CD4-positive, alpha-beta T cell treated with Interleukin-2 at 100 ng/mL for 4 hours (primary cell): ENCODE results near the gene VPS50.
"Not testable (repeated sequence)": the region's sequence is repeated elsewhere in the genome, so short reads cannot be mapped to it uniquely, and the experiment has no call there.

Source experiments
- DNase-seq: peaks from one replicate; pipeline ENCODE4 v3.0.0-alpha.2; 2020; ENCODE audit warnings: low spot score

Gene VPS50

DNA sequence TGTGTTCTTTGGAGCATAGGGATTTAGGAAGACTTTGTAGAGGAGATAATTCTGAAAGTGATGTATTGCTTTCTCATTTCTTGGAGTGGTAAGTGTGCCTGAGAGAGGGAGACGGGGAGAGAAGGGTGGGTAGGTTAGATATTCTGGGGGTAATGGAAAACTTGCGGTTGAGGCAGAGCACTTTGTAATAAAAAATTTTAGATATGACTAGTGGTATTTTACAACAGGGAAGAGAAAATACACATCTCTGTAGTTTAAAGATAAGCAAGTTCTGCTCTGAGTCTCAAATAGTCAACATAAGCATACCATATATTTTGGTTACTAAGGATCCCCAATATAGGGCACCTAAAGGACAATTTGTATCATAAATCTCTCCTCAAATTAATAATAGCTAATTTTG is 6.6 kb downstream of the VPS50 start:
- DNase-seq: no peak

DNA sequence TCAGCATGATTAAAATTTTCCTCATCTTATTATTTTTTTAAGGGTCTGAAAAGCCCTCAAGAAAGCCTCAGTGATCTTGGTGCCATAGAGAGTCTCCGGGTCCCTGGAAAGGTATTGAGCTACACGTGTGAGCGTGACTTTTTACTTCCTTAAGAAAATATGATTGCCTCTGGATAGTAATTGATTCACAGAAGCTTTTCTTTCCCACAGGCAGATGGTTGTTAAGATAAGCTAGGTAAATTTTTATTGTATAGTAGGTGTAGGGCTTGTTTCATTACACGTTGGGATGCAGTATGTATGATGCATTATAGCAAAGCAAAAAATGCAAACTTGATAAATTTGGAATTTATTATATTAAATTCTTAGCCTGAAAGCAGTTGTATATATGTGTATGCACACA is 7.7 kb downstream of the VPS50 start:
- DNase-seq: no peak

DNA sequence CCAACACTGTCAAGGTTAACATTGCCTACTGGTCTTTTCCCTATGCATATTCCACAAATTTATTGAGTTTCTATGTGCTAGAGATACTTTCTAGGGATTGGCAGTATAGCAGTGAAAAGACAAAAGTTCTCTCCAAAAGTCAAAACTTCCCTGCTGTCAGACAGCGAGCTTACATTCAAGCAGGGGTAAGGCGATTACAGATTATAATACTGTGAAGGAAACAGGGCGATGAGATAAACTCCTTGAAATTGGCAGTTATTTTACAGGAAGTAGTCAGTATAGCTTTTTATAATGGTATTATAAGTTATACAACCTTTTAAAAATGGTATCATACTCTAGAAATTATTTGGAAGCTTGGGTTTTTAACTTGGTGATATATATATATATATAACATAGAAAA is 9.9 kb downstream of the VPS50 start:
- DNase-seq: no peak

DNA sequence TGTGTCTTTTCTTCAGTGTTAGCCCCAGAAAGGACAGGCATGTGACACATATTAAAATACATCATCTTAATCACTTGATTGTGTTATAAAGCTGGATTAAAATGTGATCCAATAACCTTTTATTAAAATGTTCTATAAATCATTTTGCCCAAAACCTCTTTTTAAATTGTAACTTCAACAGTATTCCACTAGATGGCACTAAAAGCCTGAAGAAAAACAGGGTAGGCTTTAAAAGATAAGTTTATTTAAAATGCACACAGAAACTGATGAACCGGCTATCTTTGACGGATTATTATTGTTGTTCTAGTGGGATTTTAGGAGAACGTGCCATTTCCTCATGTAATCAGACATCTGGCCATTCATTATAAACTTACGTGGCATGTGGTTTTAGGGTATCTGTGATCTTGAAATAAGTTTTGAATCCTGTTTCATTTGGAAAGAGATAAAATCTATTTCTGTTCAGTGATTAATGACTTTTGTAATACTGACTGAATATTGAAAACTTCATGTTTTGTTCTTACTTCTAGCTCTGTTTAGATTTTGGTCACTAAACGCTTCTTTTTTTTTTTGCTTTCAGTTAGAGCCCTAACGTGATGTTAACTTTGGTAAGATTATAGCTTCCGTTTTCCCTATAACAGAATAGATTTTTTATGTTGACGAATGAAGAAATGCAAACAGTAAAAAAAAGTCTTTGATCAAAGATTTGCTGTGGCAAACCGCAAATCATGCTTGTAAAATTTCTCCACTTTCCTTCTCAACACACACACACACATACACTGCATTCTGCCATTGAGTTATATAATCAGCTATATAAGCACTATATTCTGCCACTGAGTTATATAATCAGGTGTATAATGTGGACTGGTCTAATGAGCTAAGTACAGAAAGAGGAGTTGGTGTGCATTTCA is 13.6 kb downstream of the VPS50 start:
- DNase-seq: peak; percentile 54

DNA sequence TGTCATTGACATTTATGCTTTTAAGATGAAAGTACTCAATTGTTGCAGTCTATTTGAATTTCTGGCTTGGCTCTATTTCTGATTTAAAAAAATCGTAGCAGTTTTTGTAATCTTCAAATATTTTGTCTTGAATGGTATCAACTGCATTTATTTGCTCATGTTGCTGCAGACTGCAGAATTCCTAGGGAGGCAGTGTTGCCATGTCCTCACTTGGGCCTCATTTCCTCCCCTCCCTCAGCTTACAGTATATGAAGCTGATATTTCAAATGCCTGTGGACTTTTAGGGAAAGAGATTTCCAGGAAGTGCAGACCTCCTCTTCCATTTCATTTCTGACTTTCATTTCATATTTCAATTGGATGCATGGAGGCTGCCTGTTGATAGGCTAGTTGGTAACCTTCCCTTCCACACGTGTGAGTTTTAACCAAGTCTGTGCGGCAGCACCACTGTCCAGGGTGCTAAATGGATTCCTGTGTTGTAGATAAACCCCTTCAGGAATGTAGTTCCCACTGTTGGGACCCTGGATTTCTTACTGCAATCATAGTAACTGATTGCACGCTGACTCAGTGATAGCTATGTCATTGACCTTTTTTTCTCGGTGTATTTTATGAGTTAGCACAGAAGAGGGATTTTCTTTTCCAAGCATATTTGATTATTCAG is 17.5 kb downstream of the VPS50 start:
- no peak for DNase-seq

DNA sequence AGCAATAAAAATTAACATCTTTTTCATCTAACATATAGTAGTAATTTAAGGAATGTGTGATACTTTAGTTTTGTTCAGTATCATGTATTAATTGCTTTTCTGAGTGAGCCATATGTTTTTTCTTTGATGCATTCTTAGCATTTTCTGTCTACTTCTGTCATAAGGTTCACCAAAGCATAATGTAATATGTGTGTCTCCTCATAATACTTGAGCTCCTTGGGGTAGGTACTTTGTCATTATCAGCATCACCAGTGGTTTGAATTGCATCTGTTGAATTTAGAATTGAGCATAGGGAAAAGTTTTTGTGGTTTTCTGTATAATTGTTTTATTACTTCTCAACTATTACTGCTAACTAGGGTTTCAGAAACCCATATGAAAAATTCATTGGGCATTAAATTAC is 26.5 kb downstream of the VPS50 start:
- no peak for DNase-seq

DNA sequence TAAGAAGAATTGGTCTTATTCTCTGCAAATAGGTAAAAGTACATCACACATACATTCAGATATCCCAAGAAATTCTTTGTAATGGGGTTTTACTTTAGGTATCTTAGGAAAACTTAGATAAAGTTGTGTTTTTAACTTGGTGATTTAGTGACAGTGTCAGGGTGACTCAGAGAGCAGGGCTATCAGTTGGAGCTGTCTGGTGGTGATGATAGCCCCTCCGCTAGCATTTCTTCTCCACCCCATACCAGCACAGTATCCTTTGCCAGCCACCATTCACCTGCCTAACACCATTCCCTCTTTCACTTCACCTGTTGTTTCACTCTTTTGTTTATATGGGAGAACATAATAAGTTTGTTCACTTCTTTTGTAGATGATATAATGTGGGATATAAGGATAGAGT is 30.4 kb downstream of the VPS50 start:
- no peak for DNase-seq

DNA sequence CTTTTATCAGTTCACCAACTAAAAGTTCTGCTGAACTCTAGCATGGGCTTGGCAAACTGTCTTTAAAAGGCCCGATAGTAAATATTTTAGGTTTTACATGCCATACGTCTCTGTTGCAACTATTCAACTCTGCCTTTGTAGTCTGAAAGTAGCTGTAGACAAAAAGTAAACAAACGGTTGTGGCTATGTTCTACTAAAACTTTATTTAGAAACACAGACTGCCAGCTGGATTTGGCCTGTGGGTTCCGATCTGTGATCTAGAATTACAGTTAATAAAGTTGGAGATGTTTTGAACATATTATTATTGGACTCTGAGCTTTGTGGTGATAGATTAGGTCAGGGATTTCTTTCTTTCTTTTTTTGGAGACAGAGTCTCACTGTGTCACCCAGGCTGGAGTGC is 33.1 kb downstream of the VPS50 start:
- no peak for DNase-seq

DNA sequence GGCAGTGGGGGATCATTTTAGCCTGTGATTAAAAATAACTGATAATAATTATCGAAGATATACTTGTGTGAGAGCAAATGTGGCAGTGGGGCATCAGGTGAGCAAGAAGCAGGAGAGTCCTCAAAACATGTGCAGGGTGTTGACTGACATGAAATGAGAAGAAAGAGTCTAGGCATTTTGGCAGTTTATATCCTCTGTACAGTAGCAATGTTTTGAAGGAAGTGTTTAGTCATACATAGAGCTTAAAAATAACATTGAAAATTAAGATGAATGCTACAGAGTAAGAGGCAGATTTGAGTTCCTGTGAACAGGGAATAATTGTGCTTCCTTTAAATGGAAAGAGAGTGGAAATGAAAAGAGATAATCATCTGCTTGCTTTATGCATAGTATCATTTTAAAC is 47.4 kb downstream of the VPS50 start:
- DNase-seq: no peak

DNA sequence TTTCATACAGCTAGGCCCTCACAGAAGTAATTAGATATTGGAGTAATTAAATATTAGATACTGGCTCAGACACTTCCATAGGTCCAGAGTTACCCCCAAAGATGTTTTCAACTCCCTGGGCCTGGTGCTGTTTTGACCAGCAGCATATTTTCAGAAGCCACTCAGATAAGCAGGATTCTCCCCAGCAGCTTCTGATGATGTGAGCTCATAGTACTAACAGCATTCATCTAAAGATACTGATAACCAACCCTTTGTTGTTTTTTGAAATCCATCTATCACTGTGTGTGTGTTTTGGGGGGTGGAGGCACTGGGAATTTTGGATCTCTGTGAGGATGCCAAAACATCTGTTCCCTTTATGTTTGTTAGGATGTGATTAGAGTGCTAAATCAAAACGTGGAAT is 52.7 kb downstream of the VPS50 start:
- DNase-seq: no peak

DNA sequence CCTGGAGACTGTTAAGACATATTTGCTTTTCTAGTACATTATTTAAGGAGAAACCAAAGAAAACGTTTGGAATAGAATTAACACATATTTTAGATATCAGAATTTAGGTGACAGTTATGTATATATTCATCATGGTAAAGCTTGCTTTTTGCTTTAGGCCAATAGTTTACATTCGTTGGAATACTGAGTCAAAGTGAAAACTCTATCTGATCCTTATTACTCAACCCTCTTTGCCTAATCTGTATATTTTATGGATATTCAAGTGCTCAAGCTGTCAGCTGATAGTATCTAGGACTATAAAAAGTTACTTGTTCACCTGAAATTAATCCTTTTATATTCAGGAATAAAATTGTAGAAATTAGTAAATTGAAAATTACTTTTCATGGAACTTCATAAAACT is 61.1 kb downstream of the VPS50 start:
- no peak for DNase-seq

DNA sequence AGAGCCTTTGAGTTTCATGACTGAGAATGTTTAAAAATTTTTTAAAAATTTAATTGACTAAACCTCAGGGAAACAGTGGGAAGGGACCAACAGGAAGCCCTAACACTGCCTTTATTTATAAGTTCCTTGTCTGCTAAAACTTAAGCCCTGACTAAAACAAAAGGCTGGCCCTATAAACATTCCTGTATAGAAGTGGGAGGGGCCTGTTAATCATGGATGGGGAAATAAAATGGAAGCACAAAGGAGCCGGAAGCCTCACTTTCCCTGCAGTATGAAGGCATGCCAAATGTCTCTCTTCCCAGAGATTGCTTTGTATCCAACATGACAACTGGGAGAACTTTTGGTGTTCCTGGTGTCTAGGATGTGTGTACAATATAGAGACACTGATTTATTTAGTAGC is 66.0 kb downstream of the VPS50 start:
- DNase-seq: no peak

DNA sequence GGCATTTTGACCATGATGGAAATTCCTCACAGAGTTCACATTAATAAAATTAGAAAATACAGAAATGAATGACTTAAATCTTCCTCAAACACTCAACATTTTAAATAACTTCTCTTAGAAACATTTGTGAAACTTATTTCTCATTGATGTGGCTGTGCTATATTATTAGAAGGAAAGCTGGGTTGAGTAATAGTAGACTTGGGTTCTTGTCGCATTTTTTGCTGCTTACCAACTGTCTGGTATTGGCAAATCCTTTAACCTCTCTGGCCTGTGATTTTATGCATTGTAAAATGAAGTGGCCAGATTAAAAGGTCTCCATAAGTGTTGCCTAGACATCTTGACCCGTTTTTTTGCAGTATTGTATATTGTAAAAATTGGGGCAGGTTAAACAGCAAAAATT is 66.5 kb downstream of the VPS50 start:
- DNase-seq: no peak

DNA sequence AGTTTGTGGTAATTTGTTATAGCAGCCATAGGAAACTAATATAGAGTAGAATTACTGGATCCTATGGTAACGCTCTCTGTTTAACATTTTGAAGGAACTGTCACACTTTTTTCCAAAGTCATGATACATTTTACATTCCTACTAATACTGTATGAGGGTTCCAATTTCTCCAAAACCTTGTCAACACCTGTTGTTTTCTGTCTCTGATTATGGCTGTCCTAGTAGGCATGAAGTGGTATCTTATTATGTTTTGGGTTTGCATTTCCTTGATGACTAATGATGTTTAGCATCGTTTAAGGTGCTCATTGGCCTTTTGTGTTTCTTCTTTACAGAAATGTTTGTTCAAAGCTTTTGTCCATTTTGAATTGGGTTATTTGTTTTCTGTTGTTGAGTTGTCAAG is 69.6 kb downstream of the VPS50 start:
- no peak for DNase-seq

DNA sequence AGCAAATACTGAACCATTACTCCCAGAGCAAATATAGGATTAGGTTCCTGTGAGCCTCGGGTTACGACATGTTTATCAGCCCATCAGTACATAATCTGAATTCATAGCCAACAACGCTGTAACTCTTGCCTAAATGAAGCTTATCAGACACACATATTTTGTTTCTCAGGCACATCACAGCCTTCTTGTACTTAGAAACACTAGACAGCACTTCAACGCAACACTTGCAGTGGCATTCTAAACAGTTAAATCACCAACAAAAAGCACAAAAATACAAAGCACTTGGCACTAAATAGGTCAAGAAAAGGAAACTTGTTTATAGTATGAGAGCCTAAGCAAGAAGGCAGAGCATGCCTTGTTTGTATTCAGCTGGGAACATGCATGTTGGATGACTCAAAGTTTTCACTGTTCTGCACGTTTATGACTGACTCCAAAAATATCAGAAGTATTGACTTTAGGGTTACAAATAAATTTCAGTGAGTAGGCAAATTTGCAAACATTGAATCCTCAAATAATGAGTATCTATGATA is 75.0 kb downstream of the VPS50 start:
- DNase-seq: no peak

DNA sequence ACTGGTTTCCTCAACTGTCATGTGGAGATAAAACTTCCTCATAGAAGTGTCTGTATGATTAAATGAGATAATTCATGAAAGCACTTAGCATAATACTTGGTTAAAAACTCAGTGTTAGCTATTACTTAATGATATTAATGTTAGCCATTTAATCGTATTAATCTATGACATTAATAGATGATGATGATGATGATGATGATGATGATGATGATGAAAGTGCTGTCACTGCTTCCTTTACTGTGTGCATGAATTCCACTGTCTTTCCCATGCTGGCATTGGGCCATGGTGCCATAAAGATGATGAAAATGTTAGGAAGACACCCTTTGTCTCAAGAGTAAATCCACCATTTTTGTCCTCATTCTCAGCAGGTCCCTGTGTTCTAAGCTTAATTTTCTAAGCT is 75.8 kb downstream of the VPS50 start:
- no peak for DNase-seq

DNA sequence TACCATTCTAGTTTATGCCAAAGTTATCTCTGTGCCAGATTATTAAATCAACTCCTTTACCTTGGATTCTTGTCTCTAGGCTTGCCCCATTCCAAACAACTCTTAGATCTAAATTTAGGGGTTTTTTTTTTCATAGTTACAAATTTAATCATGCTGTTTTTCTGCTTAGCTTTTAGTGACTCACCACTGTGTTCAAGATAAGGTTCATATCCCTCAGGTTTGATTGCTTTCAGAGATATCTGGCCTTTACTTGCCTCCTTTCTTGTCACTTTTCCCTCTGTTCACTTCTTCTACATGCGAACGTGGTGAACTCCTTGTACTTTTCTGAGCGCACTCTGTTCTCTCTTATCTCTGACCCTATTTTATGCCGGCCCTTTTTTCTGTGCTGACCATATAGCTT is 78.2 kb downstream of the VPS50 start:
- DNase-seq: no peak

DNA sequence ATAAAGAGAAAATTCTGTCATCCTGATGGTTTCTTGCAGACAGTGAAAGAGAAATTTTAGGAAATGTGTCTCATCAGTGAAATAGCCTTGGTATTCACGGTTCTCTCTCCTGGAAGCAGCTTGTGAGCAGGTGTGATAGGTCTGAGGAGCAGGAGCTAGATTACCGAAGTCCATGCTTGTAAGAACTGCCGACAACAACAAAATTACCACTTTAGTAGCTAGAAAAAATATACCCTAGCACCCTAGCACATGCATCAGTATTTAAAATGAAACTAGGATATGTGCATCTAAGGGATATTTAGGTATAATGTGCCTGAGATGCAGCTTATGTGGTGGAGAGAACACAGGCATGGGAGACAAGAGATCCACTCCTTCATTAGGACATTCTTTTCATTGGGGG is 82.3 kb downstream of the VPS50 start:
- DNase-seq: no peak

DNA sequence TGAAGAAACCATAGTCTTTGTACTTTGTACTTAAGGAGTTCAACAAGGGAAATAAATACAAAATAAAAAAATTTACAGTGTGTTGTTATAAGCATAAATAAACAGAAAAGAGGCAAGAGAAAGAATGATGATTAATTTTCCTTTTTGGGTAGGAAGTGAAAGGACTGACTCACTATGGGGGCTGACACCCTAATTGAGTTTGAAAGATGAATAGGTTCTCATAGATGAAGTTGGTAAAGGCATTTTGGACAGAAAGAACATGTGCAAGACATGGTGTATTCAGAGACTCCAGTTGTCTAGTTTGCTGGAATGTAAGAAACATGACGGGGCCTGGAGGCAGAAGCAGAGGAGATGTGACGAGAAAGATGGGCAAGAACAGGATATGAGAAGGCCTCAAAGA is 83.7 kb downstream of the VPS50 start:
- DNase-seq: no peak

DNA sequence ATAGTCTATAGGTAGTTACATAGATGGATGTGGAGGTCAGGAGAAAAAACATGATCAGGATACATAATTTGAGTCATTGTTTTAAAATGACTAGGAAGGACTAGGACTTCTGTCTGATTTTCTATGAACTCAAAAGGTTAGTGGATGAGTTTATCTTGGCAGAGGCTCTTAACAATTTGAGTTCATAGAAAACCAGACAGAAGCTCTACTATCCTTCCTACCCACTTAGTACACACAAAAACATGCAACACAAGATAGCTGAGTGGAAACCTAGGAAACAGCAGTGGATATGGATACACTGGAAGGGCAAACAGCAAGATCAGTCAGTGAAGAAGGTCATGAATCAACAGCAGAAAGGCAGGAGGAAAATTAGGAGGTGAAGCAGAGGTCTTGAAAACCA is 84.6 kb downstream of the VPS50 start:
- no peak for DNase-seq

DNA sequence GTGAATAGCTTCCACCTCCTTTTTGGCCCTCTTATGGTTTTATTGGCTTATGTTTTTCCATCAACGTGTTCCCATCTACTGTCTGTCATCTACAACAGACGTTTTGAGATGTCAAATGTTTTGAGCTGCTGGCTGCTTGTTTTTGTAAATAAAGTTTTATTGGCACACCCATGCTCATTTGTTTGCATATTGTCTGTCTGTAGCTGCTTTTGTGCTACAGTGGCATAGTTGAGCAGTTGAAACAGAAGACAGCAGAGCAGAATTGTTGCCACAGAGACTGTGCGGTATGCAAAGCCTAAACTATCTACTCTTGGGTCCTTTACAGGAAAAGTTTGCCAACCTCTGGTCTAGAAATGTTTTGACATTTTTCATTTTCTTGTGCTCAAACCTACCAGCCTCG is 88.7 kb downstream of the VPS50 start:
- DNase-seq: no peak

DNA sequence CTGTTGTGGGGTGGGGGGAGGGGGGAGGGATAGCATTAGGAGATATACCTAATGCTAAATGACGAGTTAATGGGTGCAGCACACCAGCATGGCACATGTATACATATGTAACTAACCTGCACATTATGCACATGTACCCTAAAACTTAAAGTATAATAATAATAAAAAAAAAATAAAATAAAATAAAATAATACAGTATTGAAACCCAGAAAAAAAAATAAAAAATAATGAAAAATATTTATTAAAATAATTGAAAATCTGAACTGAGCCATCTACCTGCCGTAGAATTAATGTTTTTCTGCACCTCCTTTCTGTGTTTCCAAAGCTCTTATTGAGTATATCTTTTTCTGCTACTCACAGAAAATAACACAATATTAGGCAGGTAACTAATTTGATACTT is 94.1 kb downstream of the VPS50 start:
- not testable (repeated sequence) for DNase-seq

DNA sequence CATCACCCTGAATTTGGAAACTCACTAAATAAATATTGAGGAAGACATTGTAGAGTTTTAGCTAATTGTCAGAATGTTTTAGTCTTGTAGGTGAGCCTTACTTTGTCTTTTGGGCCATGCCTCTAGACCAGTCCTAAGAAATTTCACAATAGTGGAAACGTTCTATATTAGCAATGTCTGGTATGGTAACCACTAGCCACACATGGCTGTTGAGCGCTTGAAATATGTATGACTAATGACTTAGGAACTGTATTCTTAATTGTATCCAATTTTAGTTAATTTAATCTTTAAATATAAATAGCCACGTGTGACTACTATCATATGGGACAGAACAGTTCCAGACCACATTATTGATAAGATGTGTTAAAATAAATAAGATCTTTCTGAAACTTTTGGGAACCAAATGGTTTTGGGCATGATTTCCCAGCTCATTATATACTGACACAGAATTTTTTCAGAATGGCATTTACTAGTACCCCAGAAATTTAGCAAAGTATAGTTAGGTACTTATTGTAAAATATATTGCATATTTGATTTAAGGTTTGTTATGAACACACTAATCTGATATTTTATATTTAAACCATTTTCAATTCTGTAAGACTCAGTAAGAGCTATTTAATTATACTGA is 95.0 kb downstream of the VPS50 start:
- no peak for DNase-seq
